H1 (cell line): ENCODE results near the gene RIPPLY3. TPM values are rescaled to one million over a fixed set of nuclear protein-coding genes. Genes with fewer than 3 reads are reported as not detected.

Experiments
- CTCF ChIA-PET: fragments of 300-600 bp; sonication (Branson Sonifier 250); formaldehyde crosslinking; loops from one replicate; lab custom pipeline; 2021; ENCODE audit not compliant: partially characterized antibody; lab: Charles Lee
- POLR2A ChIA-PET: fragments of 300-600 bp; sonication (Branson Sonifier 250); formaldehyde crosslinking; loops from one replicate; lab custom pipeline; 2021; ENCODE audit warnings: inconsistent platforms; ENCODE audit not compliant: partially characterized antibody; lab: Charles Lee
- DNase-seq, 2 experiments: peaks; one replicate each; pipeline versions ENCODE4 v3.0.0 to v3.0.0-alpha.2; 2010 to 2022; ENCODE audit warnings: low spot score in 2 of 2, low read depth in 1 of 2, mixed read lengths in 1 of 2
- FAIRE-seq: peaks from 2 replicates; lab custom pipeline; 2011; peaks lifted over from hg19 to GRCh38; lab: Jason Lieb, UNC
- H2AFZ ChIP-seq: 2 replicates; pipeline ENCODE4 v1.8.1; 2012; ENCODE audit warnings: low read length, inconsistent platforms
- H2AK5ac ChIP-seq: 2 replicates; pipeline ENCODE4 v1.6.1; 2013; ENCODE audit warnings: low read depth, low read length
- H2BK120ac ChIP-seq: replicated peaks from 2 replicates; pipeline ENCODE3; 2013; ENCODE audit warnings: low read depth, low read length, inconsistent platforms
- H2BK12ac ChIP-seq: 2 replicates; pipeline ENCODE4 v1.6.1; 2013; ENCODE audit warnings: low read depth, low read length
- H2BK15ac ChIP-seq: 2 replicates; pipeline ENCODE4 v1.6.1; 2013; ENCODE audit warnings: low read length
- H2BK20ac ChIP-seq: 2 replicates; pipeline ENCODE4 v1.6.1; 2013; ENCODE audit warnings: low read length
- H2BK5ac ChIP-seq: 2 replicates; pipeline ENCODE4 v1.6.1; 2013; ENCODE audit warnings: low read depth, low read length
- H3K14ac ChIP-seq: 2 replicates; pipeline ENCODE4 v1.6.1; 2013; ENCODE audit warnings: inconsistent platforms; ENCODE audit not compliant: insufficient read length
- H3K18ac ChIP-seq: 2 replicates; pipeline ENCODE4 v1.6.1; 2013; ENCODE audit warnings: low read length; ENCODE audit errors: extremely low read depth
- H3K23ac ChIP-seq: 2 replicates; pipeline ENCODE4 v1.6.1; 2013; ENCODE audit warnings: inconsistent platforms; ENCODE audit not compliant: insufficient read length
- H3K23me2 ChIP-seq: 2 replicates; pipeline ENCODE4 v1.6.1; 2013; ENCODE audit warnings: low read depth, low read length
- H3K27ac ChIP-seq: 2 replicates; pipeline ENCODE4 v1.6.1; 2011; ENCODE audit warnings: low read depth, low read length, inconsistent platforms
- H3K27me3 ChIP-seq, 4 experiments: replicated peaks in 1 of 4; 1 replicate in 1 of 4; 2 replicates in 3 of 4; pipeline versions ENCODE4 v1.6.1 to v1.8.1; 2011 to 2013; ENCODE audit warnings: low read length in 3 of 4, mild to moderate bottlenecking in 3 of 4, inconsistent platforms in 2 of 4, mixed read lengths in 2 of 4, moderate library complexity in 1 of 4; ENCODE audit not compliant: control insufficient read depth in 3 of 4, insufficient read depth in 3 of 4; ENCODE audit errors: extremely low read depth in 1 of 4
- H3K36me3 ChIP-seq, 4 experiments: 2 replicates each; pipeline versions ENCODE4 v1.6.1 to v1.8.1; 2011 to 2013; ENCODE audit warnings: mild to moderate bottlenecking in 4 of 4, low read length in 3 of 4, moderate library complexity in 2 of 4, control low read depth in 1 of 4, inconsistent platforms in 1 of 4; ENCODE audit not compliant: insufficient read depth in 4 of 4, control insufficient read depth in 2 of 4
- H3K4ac ChIP-seq: replicated peaks from 2 replicates; pipeline ENCODE3; 2013; ENCODE audit warnings: low read length, low read depth, mixed read lengths, inconsistent platforms; ENCODE audit not compliant: insufficient read length
- H3K4me1 ChIP-seq, 4 experiments: replicated peaks in 1 of 4; 1 replicate in 1 of 4; 2 replicates in 3 of 4; pipeline versions ENCODE4 v1.6.1 to v1.8.1; 2011 to 2013; ENCODE audit warnings: low read length in 3 of 4, inconsistent platforms in 2 of 4, mixed read lengths in 1 of 4; ENCODE audit not compliant: insufficient read depth in 4 of 4, control insufficient read depth in 3 of 4
- H3K4me2 ChIP-seq, 2 experiments: 2 replicates each; pipeline versions ENCODE4 v1.6.1 to v1.8.1; 2011 to 2013; ENCODE audit warnings: low read depth in 2 of 2, low read length in 2 of 2, control low read depth in 1 of 2, inconsistent platforms in 1 of 2, mild to moderate bottlenecking in 1 of 2; ENCODE audit not compliant: insufficient read depth in 1 of 2
- H3K4me3 ChIP-seq, 4 experiments: fragments of 200-600, 300-600 bp in 1 of 4; sonication (generic), shearing (Covaris generic), sonication (Bioruptor Twin) in 1 of 4; 2 replicates each; pipeline versions ENCODE4 v1.5.1 to v1.8.1; 2011 to 2016; ENCODE audit warnings: low read length in 4 of 4, low read depth in 3 of 4, control low read depth in 2 of 4, inconsistent platforms in 2 of 4, mild to moderate bottlenecking in 2 of 4, mixed read lengths in 1 of 4, moderate library complexity in 1 of 4; ENCODE audit not compliant: insufficient read depth in 2 of 4; ENCODE audit errors: extremely low read depth in 1 of 4
- H3K56ac ChIP-seq: replicated peaks from 2 replicates; pipeline ENCODE3; 2013; ENCODE audit warnings: low read depth, mild to moderate bottlenecking, mixed read lengths, low read length, inconsistent platforms; ENCODE audit not compliant: insufficient read length
- H3K79me1 ChIP-seq: 2 replicates; pipeline ENCODE4 v1.6.1; 2013; ENCODE audit warnings: low read depth, low read length, control low read depth
- H3K79me2 ChIP-seq, 2 experiments: 2 replicates each; pipeline versions ENCODE4 v1.6.1 to v1.8.1; 2012 to 2013; ENCODE audit warnings: low read length in 2 of 2, mild to moderate bottlenecking in 2 of 2, inconsistent platforms in 1 of 2; ENCODE audit not compliant: insufficient read depth in 2 of 2, control insufficient read depth in 1 of 2
- H3K9ac ChIP-seq, 4 experiments: replicated peaks in 1 of 4; 1 replicate in 1 of 4; 2 replicates in 3 of 4; pipeline versions ENCODE4 v1.6.1 to v1.8.1; 2011 to 2013; ENCODE audit warnings: low read depth in 3 of 4, low read length in 3 of 4, control low read depth in 2 of 4, mild to moderate bottlenecking in 2 of 4, moderate library complexity in 2 of 4, inconsistent platforms in 1 of 4; ENCODE audit errors: extremely low read depth in 1 of 4
- H3K9me3 ChIP-seq, 2 experiments: 2 replicates each; pipeline versions ENCODE4 v1.6.1 to v1.8.1; 2012 to 2013; ENCODE audit warnings: mild to moderate bottlenecking in 2 of 2, moderate library complexity in 2 of 2, control low read depth in 1 of 2, inconsistent platforms in 1 of 2, low read depth in 1 of 2, low read length in 1 of 2, mixed read lengths in 1 of 2; ENCODE audit not compliant: insufficient read depth in 2 of 2
- H4K20me1 ChIP-seq, 2 experiments: replicated peaks in 1 of 2; 2 replicates each; pipeline versions ENCODE3 to v1.8.1; 2011 to 2013; ENCODE audit warnings: inconsistent platforms in 2 of 2, low read length in 2 of 2, mild to moderate bottlenecking in 1 of 2; ENCODE audit not compliant: insufficient read depth in 2 of 2, control insufficient read depth in 1 of 2
- H4K5ac ChIP-seq: 2 replicates; pipeline ENCODE4 v1.6.1; 2013; ENCODE audit warnings: low read length, low read depth, mixed read lengths, inconsistent platforms; ENCODE audit not compliant: insufficient read length
- H4K8ac ChIP-seq: 2 replicates; pipeline ENCODE4 v1.8.0; 2013; ENCODE audit warnings: mild to moderate bottlenecking, moderate library complexity, low read length, inconsistent platforms; ENCODE audit not compliant: insufficient read depth; ENCODE audit errors: extremely low read depth
- H4K91ac ChIP-seq: replicated peaks from 2 replicates; pipeline ENCODE3; 2013; ENCODE audit warnings: low read length, mixed read lengths, inconsistent platforms; ENCODE audit not compliant: insufficient read length
- CEBPB ChIP-seq: IDR thresholded peaks from 2 replicates; pipeline ENCODE4 v1.6.1; 2012; ENCODE audit warnings: low read depth, low read length
- CREB1 ChIP-seq: IDR thresholded peaks from 2 replicates; pipeline ENCODE4 v1.6.1; 2012; ENCODE audit warnings: inconsistent platforms
- GABPA ChIP-seq: IDR thresholded peaks from 2 replicates; pipeline ENCODE4 v1.6.1; 2011; ENCODE audit warnings: mild to moderate bottlenecking, low read length, moderate library complexity, borderline replicate concordance; ENCODE audit not compliant: insufficient read depth
- HDAC2 ChIP-seq, 2 experiments: fragments of 300-600 bp in 1 of 2; sonication (generic) in 1 of 2; IDR thresholded peaks; 2 replicates each; pipeline ENCODE4 v1.6.1; 2011 to 2012; ENCODE audit warnings: low read depth in 2 of 2, low read length in 2 of 2, mild to moderate bottlenecking in 2 of 2, moderate library complexity in 2 of 2, borderline replicate concordance in 1 of 2, inconsistent platforms in 1 of 2
- HDAC6 ChIP-seq: IDR thresholded peaks from one replicate; pipeline ENCODE4 v1.7.1; 2012; ENCODE audit warnings: low read depth, mild to moderate bottlenecking, inconsistent platforms, low read length, moderate library complexity
- KDM4A ChIP-seq: IDR thresholded peaks from one replicate; pipeline ENCODE4 v1.7.1; 2012; ENCODE audit warnings: low read depth, mild to moderate bottlenecking, moderate library complexity, low read length, inconsistent platforms; ENCODE audit not compliant: severe bottlenecking
- KDM5A ChIP-seq: fragments of 200-600 bp; IDR thresholded peaks from 2 replicates; pipeline ENCODE4 v1.7.1; 2012; ENCODE audit warnings: mild to moderate bottlenecking, low read length, inconsistent platforms, mixed read lengths
- PHF8 ChIP-seq: fragments of 200-600 bp; sonication (generic); conservative IDR thresholded peaks from 2 replicates; pipeline ENCODE4 v1.7.1; 2012; ENCODE audit warnings: low read depth, mild to moderate bottlenecking, inconsistent platforms, low read length, moderate library complexity
- POU5F1 ChIP-seq: IDR thresholded peaks from 2 replicates; pipeline ENCODE4 v1.6.1; 2011; ENCODE audit warnings: low read depth, mild to moderate bottlenecking, low read length, moderate library complexity
- SUZ12 ChIP-seq: fragments of 200-600 bp; sonication (generic); IDR thresholded peaks from 2 replicates; pipeline ENCODE4 v1.6.1; 2012; ENCODE audit warnings: mild to moderate bottlenecking, inconsistent platforms, low read length, moderate library complexity, mixed read lengths
- TBP ChIP-seq: IDR thresholded peaks from 2 replicates; pipeline ENCODE4 v1.6.1; 2011; ENCODE audit warnings: low read depth, low read length, improper control_type of control experiment
- YY1 ChIP-seq: IDR thresholded peaks from 2 replicates; pipeline ENCODE4 v1.6.1; 2011; ENCODE audit warnings: low read depth, mild to moderate bottlenecking, low read length
- WGBS, 2 experiments: shearing (Covaris generic) in 1 of 2; methylation state at CpG; one replicate each; pipeline versions ENCODE4 v1.1.6 to v1.1.7; 2013 to 2015; ENCODE audit warnings: low lambda C conversion rate in 2 of 2, mixed read lengths in 2 of 2, inconsistent platforms in 1 of 2, low coverage in 1 of 2, missing lambda C conversion rate in 1 of 2; ENCODE audit not compliant: insufficient replicate concordance in 2 of 2, insufficient coverage in 1 of 2, insufficient read length in 1 of 2; ENCODE audit errors: extremely low coverage in 1 of 2, missing lambda C conversion rate in 1 of 2; 5-methylcytosine and 5-hydroxymethylcytosine counted together
- polyA plus RNA-seq, 7 experiments: library from polyadenylated mRNA; depleted of rRNA in 3 of 7; stranded (reverse) in 5 of 7; unstranded in 2 of 7; fragments of >200 nt in 5 of 7; fragments of 200-250 nt in 2 of 7; gene quantifications; 1 replicate in 5 of 7; 2 replicates in 1 of 7; 4 replicates in 1 of 7; pipeline versions ENCODE4 v1.2.1 to v1.2.3, GENCODE V29; 2011 to 2013; ENCODE audit warnings: missing spikeins in 2 of 7, mixed read lengths in 2 of 7
- total RNA-seq: library from RNA; stranded (reverse); fragmentation: NEBNext Ultra II Directional; extraction: Animal tissue kit (Norgen Biotek cat#: 25700); gene quantifications from 2 replicates; pipeline ENCODE4 v1.2.1, GENCODE V29; 2021

RIPPLY3 gene
- total and polyA plus RNA-seq, 2 of the 8 experiments (the other 6 are each of a cell fraction or from before 2014, with no cell fraction given): 2.0 to 2.2 TPM

DNA sequence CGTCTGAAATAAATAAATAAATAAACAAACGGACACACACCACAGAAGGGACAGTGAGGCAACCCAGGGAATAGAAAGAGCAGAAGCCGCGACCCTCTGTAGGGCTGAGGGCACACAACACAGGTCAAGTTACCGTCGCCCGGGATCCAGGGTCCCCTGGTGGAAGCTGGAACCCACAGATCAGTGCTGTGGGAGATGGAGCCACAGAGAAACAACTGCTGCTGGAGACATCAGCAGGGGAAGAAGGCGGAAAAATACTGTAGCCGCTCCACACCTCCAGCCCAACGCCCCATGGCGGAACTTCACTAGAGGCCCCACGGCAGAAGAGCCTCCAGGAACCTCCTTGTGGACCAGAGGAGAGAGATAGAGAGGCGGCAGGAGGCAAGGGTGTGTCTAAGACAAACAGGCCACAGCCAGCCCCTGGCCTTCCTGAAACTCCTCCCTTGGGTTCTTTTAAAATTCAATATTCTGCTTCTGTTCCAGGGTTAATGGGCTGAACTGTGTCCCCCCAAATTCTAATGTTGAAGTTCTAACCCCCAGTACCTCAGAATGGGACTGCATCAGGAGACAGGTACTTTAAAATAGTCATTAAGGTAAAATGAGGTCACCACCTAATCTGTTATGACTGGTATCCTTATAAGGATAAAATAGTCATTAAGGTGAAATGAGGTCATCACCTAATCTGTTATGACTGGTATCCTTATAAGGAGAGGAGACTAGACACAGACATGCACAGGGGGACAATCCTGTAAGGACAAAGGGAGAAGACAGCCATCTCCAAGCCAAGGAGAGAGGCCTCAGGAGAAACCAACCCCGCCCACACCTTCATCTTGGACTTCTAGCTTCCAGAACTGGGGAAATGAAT lies 32.3 kb upstream of the RIPPLY3 start:
- Histone ChIP-seq H3K18ac (no peak overlapping the region), H3K56ac (no peak overlapping the region), H2AFZ (no peak overlapping the region), H3K9ac (no peak overlapping the region), H2BK120ac (no peak overlapping the region), H3K27ac (no peak overlapping the region), H3K23me2 (no peaks in the 10 kb centered on the region; the same call in 1 of the 2 replicates), H2BK15ac (no peak overlapping the region), H3K79me1 (no peaks in the 10 kb centered on the region), H2BK20ac (no peak overlapping the region), H2AK5ac (no peak overlapping the region), H4K8ac (no peak overlapping the region; the same call in 1 of the 2 replicates), H4K20me1 (no peaks in the 10 kb centered on the region), H2BK5ac (no peak overlapping the region), H3K9me3 (no peaks in the 10 kb centered on the region), H3K14ac (no peak overlapping the region), H4K91ac (no peak overlapping the region), H3K4ac (no peak overlapping the region), H3K4me3 (no peak overlapping the region), H3K4me2 (no peak overlapping the region), H3K36me3 (no peaks in the 10 kb centered on the region), H2BK12ac (no peak overlapping the region), H3K27me3 (no peaks in the 10 kb centered on the region), H3K79me2 (no peaks in the 10 kb centered on the region), H3K23ac (no peak overlapping the region), H3K4me1 (peaks cover 0 to 5% (median 3%) of the 10 kb centered on the region in 4 experiments; a peak in 4 of 7 replicates), H4K5ac (no peak overlapping the region)
- FAIRE-seq (no peak), DNase-seq (no peak)
- ChIA-PET POLR2A (interaction anchor here (0.9 kb wide), 1 partner anchor 19 kb away, joined by 3 read pairs; no protein-coding TSS in a partner anchor), CTCF (interaction anchor here (0.6 to 6.3 kb wide), 5 partner anchors 10 to 272 kb away, joined by 3 to 89 read pairs (median 4); partner anchors contain the start of gene HLCS)
- 87% methylated on average over 14 of the region's 14 CpGs; no CpG with 5 or more reads in 1 of the 2 experiments for WGBS, 2 experiments
- TF ChIP-seq HDAC6 (no peak), HDAC2 (IDR thresholded peaks at IDR 0.05; ENCODE audit: borderline replicate concordance in 1 of 2, low read depth in 2 of 2, low read length in 2 of 2) (no peak), KDM5A (no peak), KDM4A (no peak), GABPA (no peak), YY1 (no peak), TBP (no peak), POU5F1 (no peak), CREB1 (no peak), SUZ12 (no peak), PHF8 (no peak), CEBPB (no peak)
